ENCODE measurements around the gene IL1RAPL2.
"Not testable (repeated sequence)": the region's sequence is repeated elsewhere in the genome, so short reads cannot be mapped to it uniquely, and the experiment has no call there.

Gene IL1RAPL2

GRCh38 chrX:105189093-105189492 is 623.1 kb downstream of the IL1RAPL2 start:
- no peak for DNase-seq (ENCODE audit: low read depth)

- no peak for DNase-seq (ENCODE audit: low read depth)
These were observed 624.4 kb downstream of the IL1RAPL2 start for GRCh38 chrX:105190252-105190853.

- DNase-seq (ENCODE audit: low read depth) = no peak
These were observed 625.9 kb downstream of the IL1RAPL2 start for GRCh38 chrX:105191878-105192277.

GRCh38 chrX:105209406-105209805 is 643.4 kb downstream of the IL1RAPL2 start:
- no peak for DNase-seq (ENCODE audit: low read depth)

GRCh38 chrX:105210258-105210657 is 644.3 kb downstream of the IL1RAPL2 start:
- no peak for DNase-seq (ENCODE audit: low read depth)

GRCh38 chrX:105211066-105211575 is 645.1 kb downstream of the IL1RAPL2 start:
- DNase-seq (ENCODE audit: low read depth) = no peak

- DNase-seq (ENCODE audit: low read depth) = no peak
These were observed 653.7 kb downstream of the IL1RAPL2 start for GRCh38 chrX:105219454-105220401.

GRCh38 chrX:105220636-105221035 is 654.6 kb downstream of the IL1RAPL2 start, which contains the start of gene TEX13A:
TSS of gene TEX13A (minus strand) at chrX:105220694. CDS start at chrX:105220397, 297 bp downstream.
- no peak for DNase-seq (ENCODE audit: low read depth)

- DNase-seq (ENCODE audit: low read depth) = no peak
These were observed 655.4 kb downstream of the IL1RAPL2 start for GRCh38 chrX:105221374-105221773.

- no peak for DNase-seq (ENCODE audit: low read depth)
These were observed 660.5 kb downstream of the IL1RAPL2 start for GRCh38 chrX:105226499-105226898.

GRCh38 chrX:105228602-105229001 is 662.6 kb downstream of the IL1RAPL2 start:
- DNase-seq (ENCODE audit: low read depth) = no peak

- DNase-seq (ENCODE audit: low read depth) = no peak
These were observed 663.1 kb downstream of the IL1RAPL2 start for GRCh38 chrX:105229146-105229545.

- DNase-seq (ENCODE audit: low read depth) = not testable (repeated sequence)
These were observed 671.4 kb downstream of the IL1RAPL2 start for GRCh38 chrX:105237407-105237806.

GRCh38 chrX:105241056-105241455 is 675.1 kb downstream of the IL1RAPL2 start:
- DNase-seq (ENCODE audit: low read depth) = no peak

GRCh38 chrX:105260291-105261043 is 694.5 kb downstream of the IL1RAPL2 start:
- DNase-seq (ENCODE audit: low read depth) = no peak

- DNase-seq (ENCODE audit: low read depth) = no peak
These were observed 697.2 kb downstream of the IL1RAPL2 start for GRCh38 chrX:105263171-105263570.

GRCh38 chrX:105263801-105264200 is 697.8 kb downstream of the IL1RAPL2 start:
- DNase-seq (ENCODE audit: low read depth) = no peak

- DNase-seq (ENCODE audit: low read depth) = no peak
These were observed 699.1 kb downstream of the IL1RAPL2 start for GRCh38 chrX:105265093-105265492.

- DNase-seq (ENCODE audit: low read depth) = no peak
These were observed 700.5 kb downstream of the IL1RAPL2 start for GRCh38 chrX:105266456-105266855.

GRCh38 chrX:105267167-105267566 is 701.2 kb downstream of the IL1RAPL2 start:
- DNase-seq (ENCODE audit: low read depth) = no peak

- DNase-seq (ENCODE audit: low read depth) = no peak
These were observed 703.4 kb downstream of the IL1RAPL2 start for GRCh38 chrX:105269386-105269785.

- DNase-seq (ENCODE audit: low read depth) = no peak
These were observed 707.3 kb downstream of the IL1RAPL2 start for GRCh38 chrX:105273326-105273725.

Measured in activated T-cell treated with anti-CD3 and anti-CD28 coated beads for 1 hour (primary cell).